Activated effector memory CD4-positive, alpha-beta T cell treated with anti-CD3 and anti-CD28 coated beads, Interleukin-2, amount 50 U/mL, for 16 hours (primary cell): ENCODE data around the gene TADA3.
A peak's percentile ranks its signal among the peaks of the same experiment; 100 is the strongest.

Experiments
- DNase-seq: peaks from one replicate; pipeline ENCODE4 v3.0.0-alpha.2; 2020

Gene TADA3

DNA sequence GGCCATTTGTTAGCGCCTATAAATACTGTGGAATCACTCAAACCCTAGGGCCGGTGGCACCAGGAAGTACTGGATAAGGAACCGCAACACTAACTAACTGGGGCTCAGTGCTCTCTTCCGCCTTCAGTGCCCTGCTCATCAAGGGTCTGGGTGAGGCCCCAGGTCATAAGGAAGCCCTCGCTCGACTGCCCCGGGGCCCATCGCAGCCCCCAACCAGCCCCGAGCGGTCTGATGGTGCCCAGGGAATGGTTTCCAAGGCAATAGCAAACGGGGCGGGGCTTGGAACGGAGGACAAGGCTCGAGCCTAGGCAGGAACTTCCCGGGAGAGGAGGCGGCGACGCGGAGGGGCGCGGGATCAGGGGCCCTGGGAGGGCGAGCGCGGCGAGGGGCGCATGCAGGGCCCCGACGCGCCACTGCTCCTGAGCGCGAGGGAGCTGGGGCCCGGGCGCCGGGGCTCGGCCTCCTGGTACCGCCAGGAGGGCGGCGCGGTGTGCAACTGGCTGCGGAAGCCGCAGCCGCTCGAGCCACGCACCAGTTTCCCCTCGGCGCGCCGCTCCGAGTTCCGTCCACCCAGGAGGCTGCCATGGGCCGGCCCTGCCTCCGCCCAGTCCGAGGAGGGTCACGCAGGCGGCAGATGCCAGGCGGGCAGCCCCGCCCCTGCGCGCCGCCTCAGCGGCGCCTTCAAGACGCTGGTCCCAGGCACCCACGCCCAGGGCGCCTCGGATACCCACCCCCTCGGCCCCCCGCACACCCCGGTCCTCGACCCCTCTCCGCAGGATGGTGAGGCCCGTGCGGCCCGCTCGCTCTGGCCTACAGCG lies 17.6 kb upstream of the TADA3 start, which contains the start of gene TTLL3:
TSS of gene TTLL3 (plus strand) at position 648 of the 818 bp plus-strand sequence. CDS start 400 bp downstream, outside the sequence.
- peak; percentile 78 for DNase-seq

DNA sequence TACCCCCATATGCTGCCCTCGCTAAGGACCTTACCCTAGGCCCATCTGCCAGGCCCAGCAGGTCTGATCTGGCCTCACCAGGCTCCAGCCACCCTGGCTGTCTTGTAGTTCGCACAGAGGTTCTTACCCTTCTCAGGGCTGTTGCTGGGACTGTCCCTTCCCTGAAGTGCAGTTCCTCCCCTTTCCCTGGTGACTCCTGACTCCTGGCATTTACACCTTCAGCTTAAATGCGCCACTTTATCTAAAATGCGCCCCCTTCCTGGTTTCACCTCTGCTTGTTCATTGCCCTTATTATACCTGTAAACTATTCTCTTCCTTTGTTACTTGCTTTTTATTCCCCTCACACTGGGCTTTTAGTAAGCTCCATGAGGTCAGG lies 17.0 kb upstream of the TADA3 start:
- DNase-seq: no peak

DNA sequence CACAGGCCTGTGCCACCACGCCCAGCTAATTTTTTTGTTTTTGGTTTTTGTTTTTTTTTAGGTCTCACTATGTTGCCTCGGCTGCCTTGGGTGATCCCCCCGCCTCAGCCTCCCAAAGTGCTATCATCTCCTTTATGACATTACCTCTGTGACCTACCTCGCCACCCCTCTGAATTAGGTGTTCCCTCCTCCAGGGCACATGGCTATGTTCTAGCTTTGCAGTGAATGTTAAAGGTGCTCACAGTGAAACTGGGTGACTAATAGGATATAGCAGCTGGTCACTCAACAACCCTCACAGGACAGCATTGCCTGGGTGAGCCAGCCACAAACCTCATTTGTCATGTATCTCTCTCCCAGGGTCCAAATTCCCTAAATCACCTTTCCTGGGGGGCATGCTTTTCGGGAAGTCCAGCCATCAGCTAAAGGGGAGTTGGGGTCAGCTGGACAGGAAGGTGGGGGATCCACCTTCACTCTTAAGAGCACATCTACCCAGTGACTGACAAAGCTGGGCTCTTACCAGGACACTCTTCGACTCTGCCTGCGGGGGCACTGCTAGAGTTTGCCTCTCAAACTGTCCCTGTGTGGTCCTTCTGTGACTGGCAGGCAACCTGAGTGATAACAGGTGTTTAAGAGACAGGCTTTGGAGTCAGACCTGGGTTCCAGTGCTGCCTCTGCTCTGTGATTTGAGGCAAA lies 16.2 kb upstream of the TADA3 start:
- DNase-seq: peak; percentile 81

DNA sequence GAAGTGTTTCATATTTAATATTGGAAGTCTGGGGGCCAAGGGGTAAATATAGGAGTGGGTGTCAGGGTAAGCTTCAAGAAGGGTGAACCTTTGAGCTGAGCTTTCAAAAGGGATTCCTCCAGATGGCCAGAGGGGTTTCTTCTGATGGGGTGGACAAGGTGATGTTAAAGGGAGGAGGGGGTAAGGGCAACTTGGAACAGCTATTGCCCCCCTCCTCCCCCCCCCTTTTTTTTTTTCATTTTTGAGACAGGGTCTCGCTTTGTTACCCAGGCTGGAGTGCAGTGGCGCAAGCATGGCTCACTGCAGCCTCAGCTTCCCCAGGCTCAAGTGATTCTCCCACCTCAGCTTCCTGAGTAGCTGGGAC lies 15.7 kb upstream of the TADA3 start:
- no peak for DNase-seq

DNA sequence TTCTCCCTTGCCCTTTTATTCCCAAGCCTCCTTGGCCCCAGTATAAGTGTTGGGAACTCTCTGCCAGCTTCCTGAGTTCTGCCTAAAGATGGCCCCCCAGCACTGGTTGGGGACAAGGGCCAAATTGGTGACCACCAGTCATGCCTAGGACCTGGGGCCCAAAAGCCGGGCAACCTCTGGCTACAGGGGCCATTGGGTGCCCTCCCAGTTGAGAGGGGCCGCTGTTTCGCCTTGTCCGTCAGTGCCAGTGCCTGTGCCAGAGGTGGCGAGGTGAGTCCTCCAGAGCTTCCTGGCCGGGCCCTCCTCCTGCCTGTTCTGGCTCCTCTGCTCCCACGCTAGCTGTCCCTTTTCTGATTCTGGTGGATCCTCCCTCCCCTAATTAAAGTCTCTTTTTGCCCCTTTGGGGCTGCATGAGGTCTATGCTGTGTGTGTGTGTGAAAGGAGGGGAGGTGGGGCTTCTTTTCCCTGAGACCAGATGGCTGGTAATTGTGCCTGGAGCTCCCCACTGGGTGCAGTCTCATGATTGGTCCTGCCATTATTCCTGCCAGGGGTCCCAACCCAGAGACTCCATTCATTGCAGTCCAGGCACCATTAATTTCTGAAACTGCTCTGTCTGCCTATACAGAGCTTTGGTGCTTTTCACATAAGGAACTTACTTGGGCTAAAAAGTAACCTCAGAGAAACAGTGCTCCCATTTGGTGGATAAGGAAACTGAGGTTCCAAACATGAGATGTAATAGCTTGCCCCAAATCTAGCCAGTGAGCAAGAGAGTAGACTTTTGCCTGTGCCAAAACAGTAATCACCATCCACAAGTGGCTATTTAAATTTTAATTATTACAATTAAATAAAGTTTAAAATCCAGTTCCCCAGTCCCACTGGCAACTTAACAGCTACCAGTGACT lies 14.7 kb upstream of the TADA3 start:
- no peak for DNase-seq

DNA sequence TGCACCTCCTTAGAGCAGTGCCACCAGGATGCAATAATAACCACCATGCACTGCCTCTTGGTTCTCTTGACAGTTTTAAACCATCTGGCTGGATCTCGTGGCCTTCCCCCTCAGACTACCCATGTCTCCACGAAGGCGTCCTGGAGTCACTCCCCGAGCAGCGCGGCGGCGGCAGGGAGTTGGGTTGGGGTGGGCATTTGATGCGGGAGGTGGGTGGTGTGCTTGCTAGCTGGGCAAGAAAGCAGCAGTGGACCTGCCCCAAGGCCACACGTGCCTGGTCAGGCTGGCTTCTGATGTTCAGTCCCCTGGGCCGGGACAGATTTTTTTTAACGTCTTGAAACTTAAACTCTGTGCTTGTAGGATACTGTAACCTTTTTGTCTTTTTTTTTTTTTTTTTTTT lies 13.9 kb upstream of the TADA3 start:
- DNase-seq: no peak

DNA sequence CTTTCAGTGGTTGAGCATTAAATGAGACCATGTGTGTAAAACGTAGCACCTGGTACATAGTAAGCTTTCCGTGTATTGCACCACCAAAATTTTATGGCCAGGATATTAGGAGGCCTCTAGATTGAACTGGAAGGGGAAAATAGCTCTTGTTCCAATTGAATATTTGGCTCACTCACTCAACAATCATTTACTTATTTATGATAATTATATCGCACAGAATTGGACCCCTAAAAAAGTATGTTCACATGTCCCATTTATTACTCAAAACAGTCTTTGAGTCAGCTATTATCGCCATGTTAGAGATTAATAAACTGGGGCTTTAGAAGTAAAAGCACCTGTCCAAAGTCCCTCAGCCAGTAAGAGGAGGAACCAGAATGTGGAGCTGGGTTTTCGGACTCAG lies 12.7 kb upstream of the TADA3 start:
- DNase-seq: no peak

DNA sequence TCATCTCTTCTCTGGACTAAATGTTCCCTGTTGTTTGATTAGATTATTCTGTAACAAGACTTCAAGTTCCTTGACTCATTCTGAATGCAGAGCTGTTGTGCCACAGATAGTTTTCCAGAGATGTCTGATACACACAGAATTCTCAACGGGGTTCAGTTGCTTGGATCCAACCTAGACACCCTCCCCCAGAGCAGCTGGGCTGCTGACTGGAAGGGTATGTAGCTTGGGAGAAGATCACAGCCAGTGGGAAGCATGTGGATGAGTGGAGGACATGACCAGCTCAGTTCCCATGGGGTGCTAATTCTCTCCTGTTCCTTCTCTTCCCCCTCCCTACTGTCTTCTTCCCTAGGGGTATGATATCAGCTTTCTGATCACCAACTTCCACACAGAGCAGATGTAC lies 11.2 kb upstream of the TADA3 start:
- no peak for DNase-seq

DNA sequence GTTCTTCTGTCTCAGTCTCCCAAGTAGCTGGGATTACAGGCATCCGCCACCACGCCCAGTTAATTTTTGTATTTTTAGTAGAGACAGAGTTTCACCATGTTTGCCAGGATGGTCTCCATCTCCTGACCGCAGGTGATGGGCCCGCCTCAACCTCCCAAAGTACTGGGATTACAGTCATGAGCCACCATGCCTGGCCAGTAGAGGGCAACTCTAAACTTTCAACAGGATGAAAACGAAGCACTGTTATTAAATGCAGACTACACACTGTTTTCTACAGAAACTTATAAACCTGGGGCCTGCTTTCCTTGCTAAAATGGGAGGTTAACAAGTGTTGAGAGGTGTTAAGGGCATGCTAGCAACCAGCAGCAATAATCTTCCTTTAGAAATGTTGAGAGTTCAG lies 8.3 kb upstream of the TADA3 start:
- no peak for DNase-seq

DNA sequence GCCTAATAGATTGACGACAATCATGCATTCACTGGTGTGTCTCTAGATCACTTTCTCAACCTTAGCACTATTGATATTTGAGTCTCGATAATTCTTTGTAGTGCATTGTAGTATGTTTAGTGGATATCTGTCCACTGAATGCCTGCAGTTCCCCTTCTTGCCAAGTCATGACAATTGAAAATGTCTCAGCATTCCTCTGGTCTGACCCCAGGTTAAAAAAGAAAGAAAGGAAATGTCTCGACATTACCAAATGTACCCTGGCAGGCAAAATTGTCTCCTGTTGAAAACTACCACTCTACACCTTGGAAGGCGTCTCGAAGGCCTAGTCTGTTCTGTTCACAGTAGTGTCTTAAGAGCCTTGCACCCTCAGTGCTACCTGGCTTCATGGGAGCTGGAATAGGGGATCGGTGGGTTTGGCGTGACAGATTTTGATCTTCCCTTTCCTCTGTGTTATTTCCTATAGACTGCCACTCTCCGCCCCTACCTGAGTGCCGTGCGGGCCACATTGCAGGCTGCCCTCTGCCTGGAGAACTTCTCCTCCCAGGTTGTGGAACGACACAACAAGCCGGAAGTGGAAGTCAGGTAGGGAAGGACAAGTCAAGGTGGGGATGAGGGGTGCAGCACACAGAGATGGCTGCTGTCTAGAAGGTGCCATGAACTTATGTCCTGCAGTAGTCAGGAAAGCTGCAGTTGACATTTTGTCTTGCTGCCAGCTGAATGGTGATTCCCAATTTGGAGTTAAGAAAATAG lies 5.1 kb upstream of the TADA3 start:
- no peak for DNase-seq

DNA sequence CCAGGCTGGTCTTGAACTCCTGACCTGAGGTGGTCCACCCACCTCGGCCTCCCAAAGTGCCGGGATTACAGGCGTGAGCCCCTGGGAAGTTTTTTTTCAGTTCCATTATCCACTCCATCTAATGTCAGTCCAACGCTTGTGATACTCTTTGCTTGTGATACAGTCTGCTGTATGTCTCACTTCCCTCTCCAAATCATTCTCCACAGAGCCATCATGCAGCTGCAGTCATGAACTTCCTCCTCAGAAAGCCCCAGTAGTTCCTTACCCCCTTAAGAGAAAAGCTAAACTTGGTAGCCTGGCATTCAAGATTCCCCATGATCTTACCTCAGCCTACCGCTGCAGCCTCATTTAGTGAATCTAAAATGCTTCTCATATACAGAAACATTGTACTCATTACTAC lies 2.9 kb upstream of the TADA3 start:
- no peak for DNase-seq

DNA sequence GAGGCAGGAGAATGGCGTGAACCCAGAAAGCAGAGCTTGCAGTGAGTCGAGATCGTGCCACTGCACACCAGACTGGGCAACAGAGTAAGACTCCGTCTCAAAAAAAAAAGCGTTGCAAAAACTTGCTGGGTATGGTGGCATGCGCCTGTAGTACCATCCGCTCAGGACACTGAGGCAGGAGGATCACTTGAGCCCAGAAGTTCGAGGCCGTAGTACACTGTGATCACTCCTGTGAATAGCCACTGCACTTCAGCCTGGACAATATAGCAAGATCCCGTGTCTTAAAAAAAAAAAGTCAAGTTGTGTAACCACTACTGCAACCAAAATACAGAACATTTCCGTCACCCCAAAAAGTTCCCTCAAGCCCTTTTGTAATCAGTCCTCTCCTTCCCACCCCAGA lies 2.1 kb upstream of the TADA3 start:
- no peak for DNase-seq

DNA sequence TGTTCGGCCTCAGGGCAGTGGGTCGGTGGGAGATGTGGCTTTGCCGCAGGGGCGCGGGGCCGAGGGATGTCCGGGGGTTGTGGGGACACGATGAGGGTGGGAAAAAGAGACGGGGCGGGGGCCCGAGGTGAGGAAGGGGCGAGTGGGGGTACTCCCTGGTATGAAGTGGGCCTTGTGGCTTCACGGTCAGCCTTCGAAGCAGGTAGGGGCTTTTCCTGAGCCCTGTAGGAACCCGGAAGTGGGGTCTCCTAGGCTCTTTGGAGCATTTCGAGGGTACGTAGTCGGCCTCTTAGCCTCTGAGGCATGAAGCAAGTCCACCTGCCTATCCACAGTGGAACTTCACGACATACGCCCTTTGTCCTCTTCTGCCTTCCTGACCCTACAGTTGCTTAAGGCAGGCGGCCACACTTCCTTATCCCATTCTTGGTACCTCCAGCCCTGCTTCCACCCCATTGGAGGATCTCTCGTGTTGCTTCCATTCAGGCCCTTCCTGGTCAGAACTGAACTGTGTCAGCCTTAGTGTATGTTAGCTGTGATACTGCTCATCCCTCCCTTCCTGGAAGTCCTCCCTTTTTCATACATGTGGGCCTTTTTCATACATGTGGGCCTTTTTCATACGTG lies 998 bp upstream of the TADA3 start:
- peak; percentile 71 for DNase-seq

DNA sequence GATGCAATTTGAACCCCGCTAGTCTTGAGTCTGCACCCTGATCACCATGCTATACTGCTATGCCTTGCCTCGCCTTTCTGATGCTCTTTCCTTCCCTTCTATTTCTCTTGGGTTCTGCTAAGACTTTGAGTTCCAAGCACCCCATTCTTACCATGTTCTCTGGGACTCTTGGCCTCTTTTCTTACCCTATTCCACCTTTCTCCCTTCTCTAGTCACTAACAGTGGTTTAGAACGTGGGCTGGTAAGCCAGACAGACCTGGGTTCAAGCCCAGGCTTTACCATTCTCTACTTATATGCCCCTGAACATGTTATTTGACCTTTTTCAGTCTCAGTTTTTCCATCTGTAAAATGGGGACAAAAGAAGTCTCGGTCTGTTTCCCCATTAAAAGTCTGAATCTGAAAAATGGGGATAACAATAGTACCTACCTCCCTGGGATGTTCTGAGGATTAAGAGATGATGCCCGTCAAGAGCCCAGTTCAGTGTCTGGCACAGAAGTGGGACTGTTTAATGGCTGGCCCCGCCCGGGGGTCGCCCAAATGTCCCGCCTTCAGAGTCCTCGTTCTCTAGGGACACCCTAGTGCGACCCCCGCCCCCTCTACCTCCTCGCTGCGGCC lies 376 bp downstream of the TADA3 start:
- DNase-seq: no peak

DNA sequence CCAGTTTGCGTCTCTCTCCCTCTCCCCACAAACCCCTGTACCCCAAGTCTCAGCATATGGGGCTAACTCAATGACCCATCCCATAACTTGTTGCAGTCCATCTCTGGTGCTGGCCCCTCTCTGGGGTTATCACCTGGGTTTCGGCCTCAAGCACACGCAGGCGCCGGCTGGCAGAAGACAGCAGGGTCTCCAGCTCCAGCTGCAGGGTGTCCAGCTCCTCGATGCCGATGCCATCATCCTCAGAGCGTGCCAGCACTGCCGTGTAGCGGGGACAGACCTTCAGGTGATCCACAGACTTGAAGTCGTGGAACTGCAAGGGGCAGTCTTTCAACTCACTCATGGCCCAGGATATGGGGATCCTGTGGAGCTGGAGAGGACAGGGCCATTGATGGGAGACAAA lies 1.1 kb downstream of the TADA3 start:
- DNase-seq: no peak

DNA sequence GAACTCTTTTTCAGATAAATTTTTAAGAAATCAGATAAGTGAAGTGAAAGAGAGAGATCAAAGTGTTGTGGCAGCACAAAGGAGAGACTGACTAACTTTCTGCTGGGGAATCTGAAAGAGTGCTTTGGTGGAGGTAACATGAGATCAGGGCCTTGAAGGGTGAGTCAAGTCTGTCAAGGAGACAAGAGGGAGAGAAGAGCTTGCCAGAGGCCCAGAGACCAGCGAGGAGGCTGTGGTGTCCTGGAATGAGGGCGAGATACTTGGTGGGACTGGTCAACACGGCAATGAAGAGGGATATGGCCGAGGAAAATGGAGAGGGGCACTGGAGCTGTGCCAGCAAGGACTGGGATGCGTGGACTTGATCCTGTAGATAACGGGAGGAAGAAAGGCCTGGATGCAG lies 4.6 kb downstream of the TADA3 start:
- no peak for DNase-seq

DNA sequence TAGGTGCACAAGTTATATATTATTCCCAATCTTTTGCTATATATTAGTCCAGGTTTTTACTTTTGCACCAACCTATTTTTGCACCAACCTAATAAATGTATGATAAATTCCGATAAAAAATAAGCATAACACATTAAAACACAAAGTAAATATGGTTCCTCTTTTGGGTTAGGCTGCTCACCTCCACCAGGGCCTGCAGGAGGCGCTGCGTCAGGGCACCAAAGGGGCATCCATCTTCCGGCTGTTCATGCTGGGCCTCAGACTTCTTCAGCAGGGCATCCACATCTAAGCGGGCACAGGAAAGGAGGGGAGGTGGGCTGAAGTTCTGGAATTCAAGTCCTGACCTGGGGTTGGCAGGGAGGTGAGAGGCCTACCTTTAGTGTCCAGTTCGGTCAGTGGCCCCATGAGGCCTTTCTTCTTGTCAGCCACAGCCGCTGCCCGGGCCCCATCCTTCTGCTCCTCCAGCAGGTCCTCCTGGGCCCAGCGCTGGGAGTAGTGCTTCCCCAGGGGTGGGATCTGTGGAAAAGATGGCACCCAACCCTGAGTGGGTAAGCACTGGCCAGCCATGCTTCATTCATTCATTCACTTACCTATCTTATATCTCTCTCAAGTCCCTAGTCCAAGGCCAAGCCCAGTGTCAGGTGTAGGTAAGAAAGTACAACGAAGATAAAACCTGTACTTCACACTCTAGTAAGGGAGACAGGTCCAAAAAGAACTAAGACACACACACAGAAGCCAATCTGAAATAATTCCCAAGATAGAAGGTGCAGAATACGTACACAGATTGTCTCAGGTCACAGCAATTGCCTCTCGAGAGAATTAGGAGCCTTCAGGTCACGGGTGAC lies 5.2 kb downstream of the TADA3 start:
- no peak for DNase-seq

DNA sequence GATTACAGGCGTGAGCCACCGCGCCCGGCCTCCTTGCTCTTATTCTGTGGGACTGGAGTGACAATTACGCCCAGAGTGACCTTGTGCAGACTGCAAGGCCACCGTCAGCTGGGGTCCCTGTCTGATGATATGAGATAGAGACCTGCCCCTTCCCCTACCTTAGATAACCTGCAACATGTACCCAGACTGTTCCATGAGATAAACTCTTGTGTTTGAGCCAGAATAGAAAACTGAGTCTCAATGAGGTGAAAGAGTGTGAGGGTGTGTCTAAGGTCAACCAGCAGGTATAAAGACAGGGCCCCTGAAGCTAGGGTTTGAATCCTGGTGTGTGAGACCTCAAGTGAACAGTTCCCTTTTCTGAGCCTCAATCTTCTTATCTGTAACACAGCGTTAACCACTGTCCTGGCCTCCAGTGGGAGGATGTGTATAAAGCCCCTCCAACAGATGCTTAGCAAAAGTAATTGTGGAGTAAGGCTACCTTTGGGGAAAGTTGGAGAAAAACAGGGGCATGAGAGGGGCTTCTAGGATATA lies 6.0 kb downstream of the TADA3 start:
- DNase-seq: no peak

DNA sequence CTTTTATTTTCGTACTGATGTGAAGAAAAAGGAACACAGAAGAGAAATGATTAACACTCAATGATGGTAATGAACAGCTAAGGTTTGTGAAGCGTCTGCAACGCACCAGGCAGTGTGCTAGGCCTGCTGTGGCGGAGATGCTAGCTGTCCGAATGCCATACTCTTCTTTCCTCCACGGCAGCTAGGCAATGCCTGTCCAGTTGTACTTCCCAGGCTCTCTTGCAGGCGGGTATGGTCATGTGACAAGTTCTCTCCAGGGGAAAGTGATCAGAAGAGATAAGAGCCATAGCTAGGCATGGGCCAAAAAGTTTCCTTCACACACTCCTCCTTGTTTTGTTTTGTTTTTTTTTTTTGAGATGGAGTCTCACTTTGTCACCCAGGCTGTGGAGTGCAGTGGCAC lies 6.7 kb downstream of the TADA3 start:
- no peak for DNase-seq

DNA sequence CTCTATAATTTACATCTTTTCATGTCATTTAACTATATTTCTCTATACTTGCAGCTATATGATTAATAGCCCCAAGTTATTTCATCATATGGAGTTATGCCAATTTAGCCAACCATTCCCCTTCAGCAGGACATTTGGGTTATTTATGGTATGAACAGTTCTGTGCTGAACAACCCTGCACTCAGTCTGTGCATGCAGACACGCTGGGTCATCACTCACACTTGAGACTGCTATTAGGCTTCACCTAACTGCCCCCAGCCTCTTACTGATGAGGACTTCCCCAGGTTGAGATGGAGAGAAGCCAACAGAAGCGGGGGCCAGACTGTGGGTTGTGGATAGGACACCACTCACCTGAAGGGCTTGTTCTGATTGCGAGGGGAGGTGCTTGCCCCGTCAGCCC lies 7.3 kb downstream of the TADA3 start:
- no peak for DNase-seq

DNA sequence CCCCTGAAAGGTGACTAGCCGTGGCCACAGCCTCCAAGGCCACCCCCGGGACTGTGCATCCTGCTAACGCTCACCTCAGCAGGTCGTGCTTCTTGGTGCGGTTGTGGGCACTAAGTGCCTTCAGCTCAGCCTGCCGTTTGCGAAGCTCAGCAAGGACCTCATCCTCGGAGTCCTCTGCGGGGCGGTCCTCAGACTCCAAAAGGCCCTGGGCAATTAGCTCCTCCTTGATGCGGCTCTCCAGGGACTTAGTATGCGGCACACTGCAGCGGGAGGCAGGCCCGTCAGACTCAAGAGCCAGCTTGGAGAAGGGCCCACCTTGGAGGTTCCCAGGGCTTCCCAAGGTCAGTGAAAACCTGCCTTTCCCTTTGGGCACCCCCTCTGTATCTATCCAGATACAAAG lies 8.3 kb downstream of the TADA3 start:
- DNase-seq: no peak
